GM18909 (cell line): ENCODE measurements around the gene SMIM43.
A peak's percentile ranks its signal among the peaks of the same experiment; 100 is the strongest.
"Not testable (repeated sequence)": the region's sequence is repeated elsewhere in the genome, so short reads cannot be mapped to it uniquely, and the experiment has no call there.

ENCODE experiments used
- ATAC-seq: cut with Tn5 transposase; IDR thresholded peaks from one replicate; pipeline ENCODE4 v1.9.1; 2021; ENCODE audit warnings: mild to moderate bottlenecking; ENCODE audit not compliant: unreplicated experiment, poor library complexity

SMIM43 gene

GRCh38 chr4:121738780-121739535 is 26.0 kb downstream of the SMIM43 start:
- ATAC-seq, result no peak

- ATAC-seq, result no peak
Observed at GRCh38 chr4:121737846-121738554, 27.0 kb downstream of the SMIM43 start.

GRCh38 chr4:121736735-121737351 is 28.1 kb downstream of the SMIM43 start:
- no peak for ATAC-seq

- no peak for ATAC-seq
Observed at GRCh38 chr4:121734571-121734970, 30.4 kb downstream of the SMIM43 start.

- ATAC-seq, result peak; percentile 50
Observed at GRCh38 chr4:121733942-121734341, 31.0 kb downstream of the SMIM43 start.

- not testable (repeated sequence) for ATAC-seq
Observed at GRCh38 chr4:121729753-121730152, 35.2 kb downstream of the SMIM43 start.

GRCh38 chr4:121728798-121729226 is 36.2 kb downstream of the SMIM43 start:
- ATAC-seq, result no peak

GRCh38 chr4:121728066-121728465 is 36.9 kb downstream of the SMIM43 start:
- ATAC-seq, result no peak

GRCh38 chr4:121726642-121727268 is 38.2 kb downstream of the SMIM43 start:
- ATAC-seq, result peak; percentile 98

GRCh38 chr4:121724671-121725070 is 40.3 kb downstream of the SMIM43 start:
- ATAC-seq, result no peak

GRCh38 chr4:121721700-121722099 is 43.3 kb downstream of the SMIM43 start:
- no peak for ATAC-seq

GRCh38 chr4:121720109-121720508 is 44.9 kb downstream of the SMIM43 start:
- ATAC-seq, result no peak

GRCh38 chr4:121717680-121718237 is 47.2 kb downstream of the SMIM43 start:
- ATAC-seq, result no peak

- ATAC-seq, result no peak
Observed at GRCh38 chr4:121714548-121714947, 50.4 kb downstream of the SMIM43 start.

GRCh38 chr4:121712783-121713182 is 52.2 kb downstream of the SMIM43 start:
- no peak for ATAC-seq

- peak; percentile 0 for ATAC-seq
Observed at GRCh38 chr4:121712001-121712651, 52.8 kb downstream of the SMIM43 start.

- ATAC-seq, result peak; percentile 96
Observed at GRCh38 chr4:121711263-121712000, 53.5 kb downstream of the SMIM43 start.

GRCh38 chr4:121709766-121710405 is 55.1 kb downstream of the SMIM43 start:
- no peak for ATAC-seq
